AG20443 (cell line): ENCODE data around the gene IGSF21.

ENCODE experiments used
- DNase-seq: peaks from one replicate; pipeline ENCODE4 v3.0.0; 2012; ENCODE audit warnings: low spot score, mixed read lengths

Gene IGSF21

GRCh38 chr1:18107369-18108298 is at the start of gene IGSF21:
Gene IGSF21, plus strand, starts transcription at chr1:18107798. Its CDS starts 331 bp downstream, at chr1:18108129.
- no peak for DNase-seq

GRCh38 chr1:18058206-18058921 is 49.2 kb upstream of the IGSF21 start:
- no peak for DNase-seq

- no peak for DNase-seq
Measured at GRCh38 chr1:18058981-18059605, 48.5 kb upstream of the IGSF21 start.

- DNase-seq: no peak
Measured at GRCh38 chr1:18060366-18060765, 47.2 kb upstream of the IGSF21 start.

- no peak for DNase-seq
Measured at GRCh38 chr1:18062185-18062584, 45.4 kb upstream of the IGSF21 start.

GRCh38 chr1:18064534-18064933 is 43.1 kb upstream of the IGSF21 start:
- DNase-seq: no peak

- no peak for DNase-seq
Measured at GRCh38 chr1:18066576-18066975, 41.0 kb upstream of the IGSF21 start.

- DNase-seq: no peak
Measured at GRCh38 chr1:18069903-18070302, 37.7 kb upstream of the IGSF21 start.

- no peak for DNase-seq
Measured at GRCh38 chr1:18072066-18072465, 35.5 kb upstream of the IGSF21 start.

- DNase-seq: no peak
Measured at GRCh38 chr1:18073066-18073642, 34.4 kb upstream of the IGSF21 start.

GRCh38 chr1:18077657-18078215 is 29.9 kb upstream of the IGSF21 start:
- DNase-seq: no peak

- DNase-seq: no peak
Measured at GRCh38 chr1:18079941-18080735, 27.5 kb upstream of the IGSF21 start.

- DNase-seq: no peak
Measured at GRCh38 chr1:18085387-18086074, 22.1 kb upstream of the IGSF21 start.

- DNase-seq: no peak
Measured at GRCh38 chr1:18088077-18088594, 19.5 kb upstream of the IGSF21 start.

- no peak for DNase-seq
Measured at GRCh38 chr1:18089488-18089887, 18.1 kb upstream of the IGSF21 start.

- DNase-seq: no peak
Measured at GRCh38 chr1:18090636-18091035, 17.0 kb upstream of the IGSF21 start.

- peak; percentile 93 for DNase-seq
Measured at GRCh38 chr1:18091660-18092446, 15.7 kb upstream of the IGSF21 start.

- DNase-seq: no peak
Measured at GRCh38 chr1:18093193-18093592, 14.4 kb upstream of the IGSF21 start.

- DNase-seq: no peak
Measured at GRCh38 chr1:18093646-18094045, 14.0 kb upstream of the IGSF21 start.
